K562 (cell line): ENCODE data around the gene ZBTB7A. TPM values are rescaled to one million over a fixed set of nuclear protein-coding genes. Genes with fewer than 3 reads are reported as not detected.

ENCODE experiments used
- ATAC-seq: fragments of 200-7000 bp; cut with Tn5 transposase; 3 replicates; pipeline ENCODE4 v1.9.1; 2020; ENCODE audit warnings: moderate library complexity
- BruUV-seq: library from RNA; stranded (reverse); fragments of 400-500 nt; replicated peaks from 2 replicates; lab custom pipeline; 2021; lab: Mats Ljungman, UMichigan
- CTCF ChIA-PET: fragments of 300-600 bp; formaldehyde crosslinking; extraction: SDS; loops from one replicate; lab custom pipeline; 2021; ENCODE audit warnings: low intra/inter-chr PET ratio; lab: Yijun Ruan, JAX
- POLR2A ChIA-PET: fragments of 300-600, 350-650 bp; sonication (Branson Sonifier 250); formaldehyde crosslinking; extraction: SDS; loops from one replicate; lab custom pipeline; 2021; ENCODE audit warnings: antibody characterized with exemption, inconsistent platforms; lab: Yijun Ruan, JAX
- DNase-seq, 4 experiments: peaks; one replicate each; pipeline versions ENCODE4 v3.0.0 to v3.0.0-alpha.2; 2011 to 2018; ENCODE audit warnings: low spot score in 3 of 4, mixed read lengths in 3 of 4; ENCODE audit errors: extremely low read depth in 1 of 4
- FAIRE-seq: peaks from 2 replicates; lab custom pipeline; 2011; peaks lifted over from hg19 to GRCh38; lab: Jason Lieb, UNC
- H2AFZ ChIP-seq: 2 replicates; pipeline ENCODE4 v1.6.0; 2011; ENCODE audit warnings: low read depth, low read length, control low read depth, inconsistent platforms
- H3K27ac ChIP-seq: fragments of 200-600 bp; 3 replicates; pipeline ENCODE4 v1.8.0; 2011; ENCODE audit warnings: low read depth, mild to moderate bottlenecking, control low read depth, inconsistent platforms, low read length, moderate library complexity, mixed read lengths; ENCODE audit errors: extremely low read depth
- H3K27me3 ChIP-seq, 2 experiments: fragments of 300-600 bp in 1 of 2; 2 replicates in 1 of 2; 3 replicates in 1 of 2; pipeline versions ENCODE4 v1.6.0 to v1.8.0; 2011; ENCODE audit warnings: inconsistent platforms in 2 of 2, low read length in 2 of 2, mild to moderate bottlenecking in 1 of 2, mixed read lengths in 1 of 2, moderate library complexity in 1 of 2; ENCODE audit not compliant: control insufficient read depth in 2 of 2, insufficient read depth in 2 of 2
- H3K36me3 ChIP-seq: fragments of 300-600 bp; 3 replicates; pipeline ENCODE4 v1.8.0; 2011; ENCODE audit warnings: mild to moderate bottlenecking, low read length, inconsistent platforms; ENCODE audit not compliant: control insufficient read depth, insufficient read depth
- H3K4me1 ChIP-seq, 2 experiments: fragments of 200-600 bp in 1 of 2; replicated peaks in 1 of 2; 2 replicates in 1 of 2; 3 replicates in 1 of 2; pipeline versions ENCODE4 v1.5.1 to v1.8.0; 2011; ENCODE audit warnings: inconsistent platforms in 2 of 2, low read length in 2 of 2, mild to moderate bottlenecking in 1 of 2, mixed read lengths in 1 of 2, moderate library complexity in 1 of 2; ENCODE audit not compliant: control insufficient read depth in 2 of 2, insufficient read depth in 2 of 2
- H3K4me2 ChIP-seq: 2 replicates; pipeline ENCODE4 v1.6.1; 2011; ENCODE audit warnings: low read length, control low read depth, inconsistent platforms, mixed read lengths; ENCODE audit not compliant: insufficient read depth
- H3K4me3 ChIP-seq: fragments of 200-600 bp; sonication (generic), shearing (Covaris generic); 2 replicates; pipeline ENCODE4 v1.5.1; 2016; ENCODE audit warnings: control low read depth, inconsistent platforms
- H3K79me2 ChIP-seq: fragments of 200-600 bp; 3 replicates; pipeline ENCODE4 v1.8.0; 2011; ENCODE audit warnings: low read length, inconsistent platforms; ENCODE audit not compliant: control insufficient read depth, insufficient read depth
- H3K9ac ChIP-seq, 2 experiments: 2 replicates each; pipeline versions ENCODE4 v1.6.0 to v1.6.1; 2011; ENCODE audit warnings: low read depth in 2 of 2, low read length in 2 of 2, control low read depth in 1 of 2, inconsistent platforms in 1 of 2, mild to moderate bottlenecking in 1 of 2, mixed read lengths in 1 of 2; ENCODE audit not compliant: insufficient read depth in 1 of 2
- H3K9me1 ChIP-seq: one replicate; pipeline ENCODE4 v1.6.0; 2011; ENCODE audit warnings: inconsistent platforms, mild to moderate bottlenecking, low read length, moderate library complexity; ENCODE audit not compliant: control insufficient read depth, insufficient read depth
- H3K9me3 ChIP-seq: replicated peaks from 2 replicates; pipeline ENCODE4 v1.5.1; 2011; ENCODE audit warnings: low read depth, low read length, inconsistent platforms; ENCODE audit not compliant: control insufficient read depth, insufficient read depth
- H4K20me1 ChIP-seq: replicated peaks from 2 replicates; pipeline ENCODE4 v1.6.1; 2011; ENCODE audit warnings: low read length, inconsistent platforms, mixed read lengths; ENCODE audit not compliant: control insufficient read depth, insufficient read depth
- FOXP1 ChIP-seq: sonication (generic); formaldehyde crosslinking; IDR thresholded peaks from 2 replicates; pipeline ENCODE4 v1.8.0; 2022; ENCODE audit warnings: mild to moderate bottlenecking, missing genetic modification reagents
- HNRNPLL ChIP-seq: fragments of 200-400 bp; formaldehyde crosslinking; IDR thresholded peaks from 2 replicates; pipeline ENCODE4 v1.6.1; 2017; ENCODE audit warnings: low read length, low read depth, mild to moderate bottlenecking; ENCODE audit not compliant: poor library complexity, severe bottlenecking
- MAZ ChIP-seq, 2 experiments: fragments of 450-650 bp in 1 of 2; sonication (generic) in 1 of 2; formaldehyde crosslinking; IDR thresholded peaks in 1 of 2; conservative IDR thresholded peaks in 1 of 2; 2 replicates each; pipeline versions ENCODE4 v1.4.0 to v1.5.0; 2020; ENCODE audit warnings: mild to moderate bottlenecking in 1 of 2, missing genetic modification reagents in 1 of 2
- POLR2G ChIP-seq: fragments of 200-400 bp; formaldehyde crosslinking; IDR thresholded peaks from 2 replicates; pipeline ENCODE4 v1.6.1; 2017; ENCODE audit warnings: low read depth, mild to moderate bottlenecking, antibody characterized with exemption, low read length, moderate library complexity
- RBM22 ChIP-seq: fragments of 200-400 bp; formaldehyde crosslinking; IDR thresholded peaks from 2 replicates; pipeline ENCODE4 v1.6.1; 2018; ENCODE audit warnings: low read length, low read depth; ENCODE audit not compliant: poor library complexity, severe bottlenecking
- RUNX1 ChIP-seq: sonication (generic); IDR thresholded peaks from 2 replicates; pipeline ENCODE4 v1.6.1; 2016; ENCODE audit warnings: antibody characterized with exemption, low read depth
- TGIF2 ChIP-seq: sonication (generic); formaldehyde crosslinking; IDR thresholded peaks from 2 replicates; pipeline ENCODE4 v1.8.1; 2022; ENCODE audit warnings: mild to moderate bottlenecking, missing genetic modification reagents, moderate library complexity
- ZMIZ1 ChIP-seq, 2 experiments: fragments of 150-350 bp in 1 of 2; IDR thresholded peaks; 2 replicates each; pipeline ENCODE4 v1.6.1; 2012 to 2016; ENCODE audit warnings: low read depth in 2 of 2, low read length in 2 of 2, mild to moderate bottlenecking in 1 of 2, moderate library complexity in 1 of 2
- WGBS: fragments of 100-300 bp; shearing (Covaris generic); methylation state at CpG from one replicate; pipeline ENCODE4 v1.1.6; 2016; ENCODE audit warnings: low coverage, mixed read lengths; ENCODE audit not compliant: insufficient coverage; ENCODE audit errors: missing lambda C conversion rate; 5-methylcytosine and 5-hydroxymethylcytosine counted together
- in situ Hi-C: fragments of 300-500 bp; cut with MboI; formaldehyde crosslinking; loops from 4 replicates; pipeline ENCODE4 v1.15.0; 2018; ENCODE audit warnings: inconsistent platforms, mixed read lengths
- intact Hi-C: fragments of 100-400 bp; cut with micrococcal nuclease; formaldehyde crosslinking; loops from 2 replicates; pipeline ENCODE4 v1.14.2; 2022
- polyA plus RNA-seq, 8 experiments: library from polyadenylated mRNA; depleted of rRNA in 4 of 8; stranded (reverse) in 5 of 8; unstranded in 3 of 8; fragments of >200 nt; fragmentation: Nextera tagmentation in 2 of 8; fragmentation: Illumina TruSeq in 1 of 8; extraction: Ambion mirVana in 2 of 8; extraction: Trizol in 1 of 8; gene quantifications; 2 replicates each; pipeline versions ENCODE4 v1.2.1 to v1.2.3, GENCODE V29; 2011 to 2014; ENCODE audit warnings: inconsistent platforms in 1 of 8, missing spikeins in 1 of 8
- total RNA-seq, 7 experiments: library from RNA; depleted of rRNA in 6 of 7; stranded (reverse); fragments of >200 nt in 6 of 7; fragmentation: Illumina TruSeq in 2 of 7; extraction: Trizol in 2 of 7; gene quantifications; 2 replicates each; pipeline versions ENCODE4 v1.2.1 to v1.2.3, GENCODE V29; 2011 to 2021; ENCODE audit warnings: low replicate concordance in 1 of 7
- TF ChIP-seq, protein P1 (sequence below), 2 experiments: fragments of 450-650 bp in 1 of 2; IDR thresholded peaks; 2 replicates each; pipeline ENCODE4 v1.6.1; 2011 to 2017; ENCODE audit warnings: low read depth in 2 of 2, antibody characterized with exemption in 1 of 2, borderline replicate concordance in 1 of 2, low read length in 1 of 2, mild to moderate bottlenecking in 1 of 2, mixed read lengths in 1 of 2; ENCODE audit not compliant: control insufficient read depth in 1 of 2
- TF ChIP-seq, protein P2 (sequence below): fragments of 250-450 bp; sonication (Bioruptor Pico); IDR thresholded peaks from 2 replicates; pipeline ENCODE4 v1.4.0; 2020; ENCODE audit warnings: mild to moderate bottlenecking, moderate library complexity

ZBTB7A gene
- total and polyA plus RNA-seq, 9 of the 15 experiments (the other 6 are each of a cell fraction or from before 2014, with no cell fraction given): 0.11 to 34.0 (median 4.6) TPM

GRCh38 chr19:4035018-4035566 lies 31.6 kb downstream of the ZBTB7A start:
- Histone ChIP-seq H3K9me1 (no peaks in the 10 kb centered on the region), H4K20me1 (no peaks in the 10 kb centered on the region; the same call in 1 of the 2 replicates), H3K4me3 (no peak overlapping the region), H2AFZ (no peak overlapping the region), H3K9me3 (peaks cover 6% of the 10 kb centered on the region), H3K4me1 (peaks cover 0 to 52% of the 10 kb centered on the region in 2 experiments; a peak in 2 of 5 replicates), H3K27me3 (no peaks in the 10 kb centered on the region), H3K36me3 (peaks cover 60% of the 10 kb centered on the region), H3K4me2 (no peak overlapping the region), H3K79me2 (no peaks in the 10 kb centered on the region), H3K9ac (no peak overlapping the region), H3K27ac (no peak overlapping the region)
- POLR2A ChIA-PET: interaction anchor here (0.5 to 2.2 kb wide), 2 partner anchors 10 to 225 kb away, joined by 4 to 8 read pairs; no protein-coding TSS in a partner anchor
- intact Hi-C loops (no loop called here), in situ Hi-C loops (no loop called here)
- WGBS: 95% methylated on average over 11 of the region's 19 CpGs
- no peak for FAIRE-seq
- no peak for DNase-seq
- no TSS peak for BruUV-seq
- no peak for ATAC-seq
- CTCF ChIA-PET: no interaction called here
- TF ChIP-seq RBM22: peak; percentile 73
- TF ChIP-seq, protein P1, sequence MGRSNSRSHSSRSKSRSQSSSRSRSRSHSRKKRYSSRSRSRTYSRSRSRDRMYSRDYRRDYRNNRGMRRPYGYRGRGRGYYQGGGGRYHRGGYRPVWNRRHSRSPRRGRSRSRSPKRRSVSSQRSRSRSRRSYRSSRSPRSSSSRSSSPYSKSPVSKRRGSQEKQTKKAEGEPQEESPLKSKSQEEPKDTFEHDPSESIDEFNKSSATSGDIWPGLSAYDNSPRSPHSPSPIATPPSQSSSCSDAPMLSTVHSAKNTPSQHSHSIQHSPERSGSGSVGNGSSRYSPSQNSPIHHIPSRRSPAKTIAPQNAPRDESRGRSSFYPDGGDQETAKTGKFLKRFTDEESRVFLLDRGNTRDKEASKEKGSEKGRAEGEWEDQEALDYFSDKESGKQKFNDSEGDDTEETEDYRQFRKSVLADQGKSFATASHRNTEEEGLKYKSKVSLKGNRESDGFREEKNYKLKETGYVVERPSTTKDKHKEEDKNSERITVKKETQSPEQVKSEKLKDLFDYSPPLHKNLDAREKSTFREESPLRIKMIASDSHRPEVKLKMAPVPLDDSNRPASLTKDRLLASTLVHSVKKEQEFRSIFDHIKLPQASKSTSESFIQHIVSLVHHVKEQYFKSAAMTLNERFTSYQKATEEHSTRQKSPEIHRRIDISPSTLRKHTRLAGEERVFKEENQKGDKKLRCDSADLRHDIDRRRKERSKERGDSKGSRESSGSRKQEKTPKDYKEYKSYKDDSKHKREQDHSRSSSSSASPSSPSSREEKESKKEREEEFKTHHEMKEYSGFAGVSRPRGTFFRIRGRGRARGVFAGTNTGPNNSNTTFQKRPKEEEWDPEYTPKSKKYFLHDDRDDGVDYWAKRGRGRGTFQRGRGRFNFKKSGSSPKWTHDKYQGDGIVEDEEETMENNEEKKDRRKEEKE (IDR thresholded peaks at IDR 0.05; ENCODE audit: borderline replicate concordance in 1 of 2, control insufficient read depth in 1 of 2, low read depth in 2 of 2, low read length in 1 of 2): no peak
- TF ChIP-seq FOXP1 (CRISPR knock-in tag): no peak
- TF ChIP-seq, protein P2, sequence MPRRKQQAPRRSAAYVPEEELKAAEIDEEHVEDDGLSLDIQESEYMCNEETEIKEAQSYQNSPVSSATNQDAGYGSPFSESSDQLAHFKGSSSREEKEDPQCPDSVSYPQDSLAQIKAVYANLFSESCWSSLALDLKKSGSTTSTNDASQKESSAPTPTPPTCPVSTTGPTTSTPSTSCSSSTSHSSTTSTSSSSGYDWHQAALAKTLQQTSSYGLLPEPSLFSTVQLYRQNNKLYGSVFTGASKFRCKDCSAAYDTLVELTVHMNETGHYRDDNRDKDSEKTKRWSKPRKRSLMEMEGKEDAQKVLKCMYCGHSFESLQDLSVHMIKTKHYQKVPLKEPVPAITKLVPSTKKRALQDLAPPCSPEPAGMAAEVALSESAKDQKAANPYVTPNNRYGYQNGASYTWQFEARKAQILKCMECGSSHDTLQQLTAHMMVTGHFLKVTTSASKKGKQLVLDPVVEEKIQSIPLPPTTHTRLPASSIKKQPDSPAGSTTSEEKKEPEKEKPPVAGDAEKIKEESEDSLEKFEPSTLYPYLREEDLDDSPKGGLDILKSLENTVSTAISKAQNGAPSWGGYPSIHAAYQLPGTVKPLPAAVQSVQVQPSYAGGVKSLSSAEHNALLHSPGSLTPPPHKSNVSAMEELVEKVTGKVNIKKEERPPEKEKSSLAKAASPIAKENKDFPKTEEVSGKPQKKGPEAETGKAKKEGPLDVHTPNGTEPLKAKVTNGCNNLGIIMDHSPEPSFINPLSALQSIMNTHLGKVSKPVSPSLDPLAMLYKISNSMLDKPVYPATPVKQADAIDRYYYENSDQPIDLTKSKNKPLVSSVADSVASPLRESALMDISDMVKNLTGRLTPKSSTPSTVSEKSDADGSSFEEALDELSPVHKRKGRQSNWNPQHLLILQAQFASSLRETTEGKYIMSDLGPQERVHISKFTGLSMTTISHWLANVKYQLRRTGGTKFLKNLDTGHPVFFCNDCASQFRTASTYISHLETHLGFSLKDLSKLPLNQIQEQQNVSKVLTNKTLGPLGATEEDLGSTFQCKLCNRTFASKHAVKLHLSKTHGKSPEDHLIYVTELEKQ (CRISPR knock-in tag): no peak
- no peak for TF ChIP-seq MAZ (CRISPR knock-in tag; conservative IDR thresholded peaks at IDR 0.05 in 1 of 2, IDR thresholded peaks at IDR 0.05 in 1 of 2)
- TF ChIP-seq HNRNPLL: no peak
- no peak for TF ChIP-seq RUNX1
- TF ChIP-seq POLR2G: 0 out of 2 replicates have a peak, but pooled peaks have one; percentile 24
- TF ChIP-seq ZMIZ1 (IDR thresholded peaks at IDR 0.05; ENCODE audit: low read depth in 2 of 2, low read length in 2 of 2): no peak
- no peak for TF ChIP-seq TGIF2 (CRISPR knock-in tag)
